OCI-LY3 (cell line): ENCODE measurements around the gene CPLX1.

Source experiments
- CTCF ChIP-seq: fragments of 200-600, 300-600 bp; sonication (generic); IDR thresholded peaks from 2 replicates; pipeline ENCODE4 v1.5.1; 2014; ENCODE audit warnings: antibody characterized with exemption, low read length, low read depth
- EZH2phosphoT487 ChIP-seq: fragments of 200-600 bp; shearing (Covaris generic); IDR thresholded peaks from 2 replicates; pipeline ENCODE4 v1.6.1; 2018; ENCODE audit warnings: antibody characterized with exemption, mixed run types, low read depth

GRCh38 chr4:791252-791897, 34.6 kb downstream of the CPLX1 start:
- TF ChIP-seq CTCF (no peak), EZH2phosphoT487 (no peak)
